NK-92 treated with Interleukin-12 subunit alpha and Interleukin-12 subunit beta, amount 100 ng/mL, for 24 hours (cell line): ENCODE results near the gene PROB1.
A peak's percentile ranks its signal among the peaks of the same experiment; 100 is the strongest.
"Not testable (repeated sequence)": the region's sequence is repeated elsewhere in the genome, so short reads cannot be mapped to it uniquely, and the experiment has no call there.

Experiments used
- DNase-seq: peaks from one replicate; lab custom pipeline; 2025; lab: John Stamatoyannopoulos, UW

PROB1 gene

GRCh38 chr5:139391570-139392323, 3.2 kb downstream of the PROB1 start:
- DNase-seq: no peak

GRCh38 chr5:139390639-139391569, 4.0 kb downstream of the PROB1 start:
- no peak for DNase-seq

GRCh38 chr5:139389701-139390638, 4.9 kb downstream of the PROB1 start, which contains the start of gene MZB1:
Gene MZB1, minus strand, starts transcription at chr5:139389913. Its CDS starts 57 bp downstream, at chr5:139389856.
- DNase-seq: peak; percentile 92

GRCh38 chr5:139388198-139388821, 6.6 kb downstream of the PROB1 start:
- DNase-seq: no peak

- no peak for DNase-seq
These were observed 7.2 kb downstream of the PROB1 start for GRCh38 chr5:139387611-139388197.

- DNase-seq: not testable (repeated sequence)
These were observed 7.9 kb downstream of the PROB1 start for GRCh38 chr5:139386956-139387355.

- no peak for DNase-seq
These were observed 8.9 kb downstream of the PROB1 start for GRCh38 chr5:139386050-139386438.

- DNase-seq: no peak
These were observed 9.5 kb downstream of the PROB1 start for GRCh38 chr5:139385061-139386049.

- DNase-seq: no peak
These were observed 10.3 kb downstream of the PROB1 start for GRCh38 chr5:139384591-139385051.

- no peak for DNase-seq
These were observed 10.8 kb downstream of the PROB1 start for GRCh38 chr5:139383993-139384590.

GRCh38 chr5:139383275-139383992, 11.5 kb downstream of the PROB1 start, which contains the start of gene SLC23A1:
Gene SLC23A1, minus strand, starts transcription at chr5:139383297. Its CDS starts 44 bp downstream, at chr5:139383253.
- DNase-seq: no peak

GRCh38 chr5:139382807-139383206, 12.1 kb downstream of the PROB1 start:
- DNase-seq: no peak

- no peak for DNase-seq
These were observed 12.8 kb downstream of the PROB1 start for GRCh38 chr5:139381837-139382761.

GRCh38 chr5:139379626-139380449, 15.1 kb downstream of the PROB1 start:
- DNase-seq: no peak

GRCh38 chr5:139378941-139379361, 16.0 kb downstream of the PROB1 start:
- DNase-seq: no peak

GRCh38 chr5:139378101-139378825, 16.6 kb downstream of the PROB1 start:
- no peak for DNase-seq
